GM20000 (cell line): Measurements from ENCODE around the gene EXOC5.
"Not testable (repeated sequence)": the region's sequence is repeated elsewhere in the genome, so short reads cannot be mapped to it uniquely, and the experiment has no call there.

Experiments used
- DNase-seq: peaks from one replicate; pipeline ENCODE4 v3.0.0; 2012; ENCODE audit warnings: low spot score
- TF ChIP-seq, protein P1 (sequence below): IDR thresholded peaks from 2 replicates; pipeline ENCODE4 v1.5.1; 2012; ENCODE audit warnings: mild to moderate bottlenecking, control low read depth; ENCODE audit errors: extremely low read depth, missing control alignments

Gene EXOC5

DNA sequence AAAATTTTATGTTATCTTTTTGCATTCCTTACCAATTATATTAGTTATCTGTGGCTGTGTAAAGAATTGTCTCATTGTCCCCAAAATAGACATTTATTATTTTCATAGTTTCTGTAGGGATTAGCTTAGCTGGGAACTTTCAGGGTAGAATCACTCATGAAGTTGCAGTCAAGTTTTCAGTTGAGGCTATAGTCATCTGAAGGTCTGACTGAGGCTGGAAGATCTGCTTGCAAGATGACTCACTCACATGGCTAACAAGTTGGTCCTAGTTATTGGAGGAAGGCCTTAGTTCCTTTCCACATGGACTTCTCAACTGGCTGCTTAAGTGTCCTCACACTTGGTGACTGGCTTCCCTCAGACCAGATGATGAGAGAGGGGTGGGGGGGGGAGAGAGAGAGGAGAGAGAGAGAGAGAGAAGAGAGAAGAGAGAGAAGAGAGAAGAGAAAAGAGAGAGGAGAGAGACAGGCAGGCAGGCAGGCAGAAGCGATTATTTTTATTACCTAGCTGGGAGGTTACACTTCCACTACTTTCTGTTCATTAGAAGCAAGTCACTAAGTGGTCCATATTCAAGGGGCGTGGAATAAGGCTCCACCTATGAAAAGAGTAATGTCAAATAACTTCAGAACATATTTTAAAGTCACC, 6.4 kb upstream of the EXOC5 start:
- TF ChIP-seq, protein P1, sequence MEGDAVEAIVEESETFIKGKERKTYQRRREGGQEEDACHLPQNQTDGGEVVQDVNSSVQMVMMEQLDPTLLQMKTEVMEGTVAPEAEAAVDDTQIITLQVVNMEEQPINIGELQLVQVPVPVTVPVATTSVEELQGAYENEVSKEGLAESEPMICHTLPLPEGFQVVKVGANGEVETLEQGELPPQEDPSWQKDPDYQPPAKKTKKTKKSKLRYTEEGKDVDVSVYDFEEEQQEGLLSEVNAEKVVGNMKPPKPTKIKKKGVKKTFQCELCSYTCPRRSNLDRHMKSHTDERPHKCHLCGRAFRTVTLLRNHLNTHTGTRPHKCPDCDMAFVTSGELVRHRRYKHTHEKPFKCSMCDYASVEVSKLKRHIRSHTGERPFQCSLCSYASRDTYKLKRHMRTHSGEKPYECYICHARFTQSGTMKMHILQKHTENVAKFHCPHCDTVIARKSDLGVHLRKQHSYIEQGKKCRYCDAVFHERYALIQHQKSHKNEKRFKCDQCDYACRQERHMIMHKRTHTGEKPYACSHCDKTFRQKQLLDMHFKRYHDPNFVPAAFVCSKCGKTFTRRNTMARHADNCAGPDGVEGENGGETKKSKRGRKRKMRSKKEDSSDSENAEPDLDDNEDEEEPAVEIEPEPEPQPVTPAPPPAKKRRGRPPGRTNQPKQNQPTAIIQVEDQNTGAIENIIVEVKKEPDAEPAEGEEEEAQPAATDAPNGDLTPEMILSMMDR = no peak
- no peak for DNase-seq

DNA sequence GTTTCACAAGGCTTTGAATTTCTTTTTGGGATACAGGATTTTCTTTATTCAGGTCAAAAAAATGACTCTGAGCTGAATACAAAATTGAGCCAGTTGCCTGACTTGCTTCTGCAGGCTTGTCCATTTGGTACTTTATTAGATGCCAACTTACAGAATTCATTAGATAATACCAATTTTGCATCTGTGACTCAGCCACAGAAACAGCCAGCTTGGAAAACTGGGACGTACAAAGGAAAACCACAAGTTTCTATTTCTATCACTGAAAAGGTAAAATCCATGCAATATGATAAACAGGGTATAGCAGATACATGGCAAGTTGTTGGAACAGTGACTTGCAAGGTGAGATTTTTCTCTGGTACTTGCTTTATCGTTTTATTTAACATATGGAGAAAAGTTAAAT, 5.8 kb upstream of the EXOC5 start:
- TF ChIP-seq, protein P1 = no peak
- DNase-seq = no peak

DNA sequence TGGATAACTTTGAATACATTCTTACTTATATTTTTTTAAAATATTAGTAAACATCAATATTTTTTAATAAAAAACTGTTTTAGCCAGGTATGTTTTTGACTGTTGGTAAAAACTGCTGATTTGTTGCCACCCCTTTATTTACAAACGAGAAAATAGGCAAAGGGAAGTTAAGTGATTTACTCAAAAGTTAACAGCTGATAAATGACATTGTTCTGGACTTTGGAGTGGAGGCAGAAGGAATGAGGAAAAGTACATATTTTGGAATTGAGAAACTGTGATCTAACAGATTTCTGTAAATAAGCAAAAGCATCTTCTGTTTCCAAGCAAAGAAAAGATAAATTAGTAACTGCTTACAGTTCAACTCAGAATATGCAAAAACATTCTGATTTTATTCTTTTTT, 4.5 kb upstream of the EXOC5 start:
- TF ChIP-seq, protein P1 = no peak
- no peak for DNase-seq

DNA sequence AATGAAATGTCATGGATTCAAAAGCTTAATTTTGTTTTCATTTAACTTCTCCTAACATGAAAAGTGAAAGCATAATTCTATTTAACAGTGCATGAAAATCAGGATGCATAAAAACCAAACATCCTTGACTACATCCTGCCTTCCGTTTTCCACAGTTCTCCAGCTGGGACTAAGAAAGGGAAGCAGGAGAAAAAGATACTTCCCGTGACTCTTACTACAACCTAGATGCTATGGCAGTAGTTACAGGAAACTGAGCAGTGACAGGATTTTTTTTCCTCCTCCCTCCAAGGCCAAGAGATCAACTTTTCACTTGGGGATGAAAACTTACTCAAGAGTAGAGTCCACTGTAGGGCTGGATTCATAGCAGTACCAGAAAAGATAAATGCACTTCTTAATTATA, 2.6 kb downstream of the EXOC5 start:
- DNase-seq = no peak
- TF ChIP-seq, protein P1 = no peak

DNA sequence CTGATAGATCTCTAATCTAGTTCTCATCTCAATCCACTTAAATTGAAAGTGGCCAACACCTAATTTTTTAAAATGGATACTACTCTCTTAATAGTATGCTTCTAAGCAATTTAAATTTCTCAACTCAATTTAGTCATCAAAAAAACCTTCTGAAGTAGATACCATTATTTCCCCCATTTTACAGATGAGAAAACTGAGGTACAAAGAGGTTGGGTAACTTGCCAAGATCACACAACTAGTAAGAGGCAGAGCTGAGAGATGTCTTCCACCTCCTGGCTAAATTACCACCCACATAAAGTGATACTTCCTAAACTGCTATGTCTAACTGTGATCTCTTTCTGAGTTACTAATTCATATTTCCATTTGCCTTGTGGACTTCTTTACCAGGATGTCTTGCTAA, 6.6 kb downstream of the EXOC5 start:
- TF ChIP-seq, protein P1 = no peak
- DNase-seq = no peak

DNA sequence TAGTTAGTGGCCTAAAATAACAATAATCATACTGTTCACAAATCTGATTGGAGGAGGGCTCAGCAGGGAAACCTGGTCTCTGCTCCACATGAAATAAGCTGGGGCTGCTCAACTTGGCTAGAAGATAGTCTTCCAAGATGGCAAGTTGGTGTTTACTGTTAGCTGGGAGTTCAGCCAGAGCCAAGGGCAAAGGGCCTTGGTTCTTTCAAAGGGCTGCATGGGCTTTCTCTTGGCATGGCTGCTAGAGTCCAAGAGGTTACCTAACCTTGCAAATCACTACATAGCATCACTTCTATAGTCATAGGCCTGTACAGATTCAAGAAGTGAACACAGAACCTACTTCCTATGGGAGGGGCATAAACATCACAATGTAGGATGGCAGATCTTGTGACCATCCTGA, 7.1 kb downstream of the EXOC5 start:
- TF ChIP-seq, protein P1 = no peak

DNA sequence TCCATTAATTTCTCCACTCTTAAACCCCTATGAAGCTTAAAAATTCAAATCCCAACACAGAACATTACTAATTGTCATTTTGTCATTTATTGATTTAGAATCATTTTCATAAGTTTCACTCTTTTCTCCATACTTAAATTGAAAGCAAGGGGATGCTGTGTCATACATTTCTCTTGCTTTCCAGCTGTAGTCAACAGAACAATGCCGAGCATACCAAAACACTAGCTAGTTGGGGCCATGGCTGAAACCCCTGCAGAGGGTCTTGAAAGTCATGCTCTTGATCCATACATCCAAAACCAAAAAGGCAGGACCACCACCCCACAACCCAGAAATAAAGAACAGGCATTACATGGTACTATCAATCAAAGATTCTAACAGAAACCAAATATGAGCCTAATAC, 9.0 kb downstream of the EXOC5 start:
- DNase-seq = no peak
- TF ChIP-seq, protein P1 = no peak

More for the DNA sequence above, 7.1 kb downstream of the EXOC5 start:
- DNase-seq = no peak

DNA sequence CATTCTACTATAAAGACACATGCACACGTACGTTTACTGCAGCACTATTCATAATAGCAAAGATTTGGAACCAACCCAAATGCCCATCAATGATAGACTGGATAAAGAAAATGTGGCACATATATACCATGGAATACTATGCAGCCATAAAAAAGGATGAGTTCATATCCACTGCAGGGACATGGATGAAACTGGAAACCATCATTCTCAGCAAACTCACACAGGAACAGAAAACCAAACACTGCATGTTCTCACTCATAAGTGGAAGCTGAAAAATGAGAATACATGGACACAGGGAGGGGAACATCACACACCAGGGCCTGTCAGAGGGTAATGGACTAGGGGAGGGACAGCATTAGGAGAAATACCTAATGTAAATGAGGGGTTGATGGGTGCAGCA, 10.5 kb downstream of the EXOC5 start:
- not testable (repeated sequence) for DNase-seq
